Suprapubic skin (tissue), 4 donors: ENCODE measurements around the gene PAX9.
"Not testable (repeated sequence)": the region's sequence is repeated elsewhere in the genome, so short reads cannot be mapped to it uniquely, and the experiment has no call there.

Source experiments
- EP300 ChIP-seq: sonication (generic); formaldehyde crosslinking; IDR thresholded peaks from one replicate; pipeline ENCODE4 v1.6.1; 2017; ENCODE audit warnings: antibody characterized with exemption
- POLR2A ChIP-seq, 2 donors: fragments of 450-650 bp; IDR thresholded peaks; one replicate each; pipeline ENCODE4 v1.6.1; 2017; ENCODE audit warnings: antibody characterized with exemption in 2 of 2, mild to moderate bottlenecking in 2 of 2, moderate library complexity in 2 of 2
- POLR2AphosphoS5 ChIP-seq, 3 donors: sonication (generic); formaldehyde crosslinking; IDR thresholded peaks; one replicate each; pipeline ENCODE4 v1.6.1; 2017; ENCODE audit warnings: antibody characterized with exemption in 3 of 3
- TF ChIP-seq, protein P1 (sequence below), 2 donors: fragments of 200-600 bp in 1 of 2; fragments of 450-650 bp in 1 of 2; sonication (generic) in 1 of 2; IDR thresholded peaks; one replicate each; pipeline ENCODE4 v1.5.1; 2016 to 2019; ENCODE audit warnings: antibody characterized with exemption in 2 of 2, mild to moderate bottlenecking in 1 of 2, moderate library complexity in 1 of 2

GRCh38 chr14:36699420-36699819 lies 37.8 kb downstream of the PAX9 start:
- TF ChIP-seq, protein P1, sequence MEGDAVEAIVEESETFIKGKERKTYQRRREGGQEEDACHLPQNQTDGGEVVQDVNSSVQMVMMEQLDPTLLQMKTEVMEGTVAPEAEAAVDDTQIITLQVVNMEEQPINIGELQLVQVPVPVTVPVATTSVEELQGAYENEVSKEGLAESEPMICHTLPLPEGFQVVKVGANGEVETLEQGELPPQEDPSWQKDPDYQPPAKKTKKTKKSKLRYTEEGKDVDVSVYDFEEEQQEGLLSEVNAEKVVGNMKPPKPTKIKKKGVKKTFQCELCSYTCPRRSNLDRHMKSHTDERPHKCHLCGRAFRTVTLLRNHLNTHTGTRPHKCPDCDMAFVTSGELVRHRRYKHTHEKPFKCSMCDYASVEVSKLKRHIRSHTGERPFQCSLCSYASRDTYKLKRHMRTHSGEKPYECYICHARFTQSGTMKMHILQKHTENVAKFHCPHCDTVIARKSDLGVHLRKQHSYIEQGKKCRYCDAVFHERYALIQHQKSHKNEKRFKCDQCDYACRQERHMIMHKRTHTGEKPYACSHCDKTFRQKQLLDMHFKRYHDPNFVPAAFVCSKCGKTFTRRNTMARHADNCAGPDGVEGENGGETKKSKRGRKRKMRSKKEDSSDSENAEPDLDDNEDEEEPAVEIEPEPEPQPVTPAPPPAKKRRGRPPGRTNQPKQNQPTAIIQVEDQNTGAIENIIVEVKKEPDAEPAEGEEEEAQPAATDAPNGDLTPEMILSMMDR (IDR thresholded peaks at IDR 0.05) = not testable (repeated sequence)
- not testable (repeated sequence) for TF ChIP-seq EP300; POLR2AphosphoS5 (IDR thresholded peaks at IDR 0.05); POLR2A (IDR thresholded peaks at IDR 0.05)
